GM18907 (cell line): Measurements from ENCODE around the gene RAD54L2.
"Not testable (repeated sequence)": the region's sequence is repeated elsewhere in the genome, so short reads cannot be mapped to it uniquely, and the experiment has no call there.

ENCODE experiments used
- ATAC-seq: cut with Tn5 transposase; IDR thresholded peaks from one replicate; pipeline ENCODE4 v1.9.1; 2021; ENCODE audit warnings: mild to moderate bottlenecking, moderate library complexity; ENCODE audit not compliant: unreplicated experiment

RAD54L2 gene

GRCh38 chr3:51538459-51539290 is at the start of gene RAD54L2:
RAD54L2 (plus strand) TSS chr3:51538719; CDS start chr3:51590421, 51,702 bp downstream.
- ATAC-seq = peak; percentile 87

GRCh38 chr3:51498876-51499738 is 39.4 kb upstream of the RAD54L2 start:
- peak; percentile 59 for ATAC-seq

- no peak for ATAC-seq
These were observed 37.8 kb upstream of the RAD54L2 start for GRCh38 chr3:51500632-51501131.

GRCh38 chr3:51501833-51502561 is 36.5 kb upstream of the RAD54L2 start:
- peak; percentile 19 for ATAC-seq

GRCh38 chr3:51502562-51502910 is 36.0 kb upstream of the RAD54L2 start:
- no peak for ATAC-seq

- ATAC-seq = no peak
These were observed 35.5 kb upstream of the RAD54L2 start for GRCh38 chr3:51503007-51503406.

- no peak for ATAC-seq
These were observed 30.3 kb upstream of the RAD54L2 start for GRCh38 chr3:51508255-51508654.

- no peak for ATAC-seq
These were observed 27.5 kb upstream of the RAD54L2 start for GRCh38 chr3:51510996-51511395.

- no peak for ATAC-seq
These were observed 24.3 kb upstream of the RAD54L2 start for GRCh38 chr3:51514210-51514609.

GRCh38 chr3:51519848-51520247 is 18.7 kb upstream of the RAD54L2 start:
- no peak for ATAC-seq

GRCh38 chr3:51520906-51521730 is 17.4 kb upstream of the RAD54L2 start:
- peak; percentile 84 for ATAC-seq

GRCh38 chr3:51522273-51522962 is 16.1 kb upstream of the RAD54L2 start:
- ATAC-seq = no peak

- not testable (repeated sequence) for ATAC-seq
These were observed 13.6 kb upstream of the RAD54L2 start for GRCh38 chr3:51524874-51525273.

GRCh38 chr3:51530485-51530884 is 8.0 kb upstream of the RAD54L2 start:
- ATAC-seq = no peak

- ATAC-seq = no peak
These were observed 3.1 kb upstream of the RAD54L2 start for GRCh38 chr3:51535146-51536019.

GRCh38 chr3:51537631-51538030 is 888 bp upstream of the RAD54L2 start:
- ATAC-seq = not testable (repeated sequence)

GRCh38 chr3:51538115-51538458 is 432 bp upstream of the RAD54L2 start:
- no peak for ATAC-seq

GRCh38 chr3:51539291-51539941 is 897 bp downstream of the RAD54L2 start:
- ATAC-seq = peak; percentile 27
